Fibroblast of skin of right quadriceps (primary cell): ENCODE data around the gene SLC17A7.
A peak's percentile ranks its signal among the peaks of the same experiment; 100 is the strongest.

ENCODE experiments used
- DNase-seq: peaks from one replicate; pipeline ENCODE4 v3.0.0-alpha.2; 2013

The SLC17A7 gene

DNA sequence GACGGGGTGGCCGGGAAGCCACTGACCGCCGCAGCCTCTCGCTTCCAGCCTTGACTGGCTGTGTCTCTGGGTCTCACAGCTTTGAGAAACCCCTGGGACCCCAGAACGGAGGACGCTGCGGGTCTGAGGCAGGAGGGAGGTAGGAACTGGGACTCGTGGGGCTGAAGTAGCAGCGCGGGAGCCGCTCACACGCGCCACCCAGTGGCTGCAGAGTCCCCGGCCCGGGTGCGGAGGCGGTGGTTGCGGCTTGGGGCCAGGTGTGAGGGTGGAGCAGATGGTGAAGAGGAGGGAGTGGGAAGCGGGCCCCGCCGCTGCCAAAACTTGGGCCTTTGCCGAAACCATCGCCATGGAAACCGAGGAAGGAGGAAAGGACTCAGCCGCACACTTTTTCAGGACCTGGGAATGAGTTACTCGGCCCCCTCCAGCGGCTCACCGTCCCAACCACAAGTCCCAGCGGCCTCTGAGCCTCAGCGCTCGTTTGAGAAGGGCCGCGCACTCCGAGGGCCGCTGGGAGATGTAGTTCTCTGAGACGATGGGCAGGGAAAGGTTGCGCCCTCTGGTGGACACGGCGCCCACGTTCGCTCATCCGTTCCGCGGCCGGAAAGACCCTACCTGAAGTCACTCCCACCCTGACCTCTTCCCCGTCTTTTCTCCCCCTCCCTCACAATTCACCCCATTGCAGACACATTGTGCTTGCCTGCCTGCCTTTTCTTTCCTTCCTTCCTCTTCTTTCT is 2.2 kb upstream of the SLC17A7 start:
- peak; percentile 94 for DNase-seq

DNA sequence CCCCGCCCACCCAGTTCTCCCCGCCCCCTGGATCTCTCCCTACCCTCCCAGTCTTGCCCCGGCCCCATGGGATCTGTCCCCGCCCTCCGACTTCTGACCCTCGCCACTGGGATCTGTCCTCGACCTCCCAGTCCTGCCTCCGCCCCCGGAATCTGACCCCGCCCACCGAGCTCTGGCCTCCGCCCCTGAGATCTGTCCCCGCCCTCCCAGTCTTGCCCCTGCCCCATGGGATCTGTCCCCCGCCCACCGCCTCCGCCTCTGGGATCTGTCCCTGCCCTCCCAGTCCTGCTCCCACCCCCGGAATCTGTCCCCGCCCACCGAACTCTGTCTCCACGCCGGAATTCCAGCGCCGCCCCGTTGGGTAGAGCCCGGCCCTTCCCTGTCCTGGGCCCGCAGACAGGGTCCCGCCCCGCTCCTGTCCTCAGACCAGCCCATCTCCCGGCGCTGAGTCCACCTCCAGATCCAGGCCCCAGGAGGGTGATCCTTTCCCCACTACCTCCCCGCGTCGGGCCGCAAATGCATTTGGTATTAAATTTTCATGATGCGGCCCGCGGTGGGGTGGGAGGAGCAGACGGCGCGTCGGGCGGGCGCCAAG is 1.5 kb upstream of the SLC17A7 start:
- peak; percentile 87 for DNase-seq

DNA sequence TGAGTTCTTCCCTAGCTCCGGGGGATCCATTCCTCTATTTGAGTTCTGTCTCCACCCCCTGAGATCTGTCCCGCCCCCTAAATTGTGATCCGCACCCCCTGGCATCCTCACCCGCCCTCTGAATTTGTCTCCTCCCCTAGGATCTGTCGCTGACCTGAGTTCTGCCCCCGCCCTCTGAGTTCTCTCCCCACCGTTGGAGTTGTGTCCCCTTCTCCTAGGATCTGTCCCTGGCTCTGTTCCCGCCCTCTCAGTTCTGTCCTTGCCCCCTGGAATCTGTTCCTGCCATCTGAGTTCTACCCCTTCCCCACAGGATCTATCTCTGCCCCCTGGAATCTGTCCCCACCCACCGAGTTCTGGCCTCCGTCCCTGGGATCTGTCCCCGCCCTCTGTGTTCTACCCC is 1.0 kb upstream of the SLC17A7 start:
- DNase-seq = no peak

DNA sequence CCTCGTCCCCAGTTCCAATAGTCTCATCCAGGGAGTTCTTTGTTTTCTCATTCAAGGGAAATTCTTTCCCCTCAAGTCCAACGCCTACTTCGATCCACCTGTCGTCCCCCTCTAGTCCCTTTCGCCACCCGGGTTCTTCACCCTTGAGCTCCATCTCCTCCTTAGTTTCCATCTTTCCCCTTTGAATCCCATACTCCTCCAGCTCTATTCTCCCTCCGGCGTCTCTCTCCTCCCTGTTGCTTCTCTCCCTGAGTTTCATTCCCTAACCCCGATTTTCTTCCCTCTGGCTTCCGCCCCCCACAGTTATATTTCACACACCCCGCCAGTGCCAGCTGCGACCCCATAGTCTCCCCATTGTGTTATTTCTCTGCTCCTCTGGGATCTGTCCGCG is 628 bp upstream of the SLC17A7 start:
- no peak for DNase-seq

DNA sequence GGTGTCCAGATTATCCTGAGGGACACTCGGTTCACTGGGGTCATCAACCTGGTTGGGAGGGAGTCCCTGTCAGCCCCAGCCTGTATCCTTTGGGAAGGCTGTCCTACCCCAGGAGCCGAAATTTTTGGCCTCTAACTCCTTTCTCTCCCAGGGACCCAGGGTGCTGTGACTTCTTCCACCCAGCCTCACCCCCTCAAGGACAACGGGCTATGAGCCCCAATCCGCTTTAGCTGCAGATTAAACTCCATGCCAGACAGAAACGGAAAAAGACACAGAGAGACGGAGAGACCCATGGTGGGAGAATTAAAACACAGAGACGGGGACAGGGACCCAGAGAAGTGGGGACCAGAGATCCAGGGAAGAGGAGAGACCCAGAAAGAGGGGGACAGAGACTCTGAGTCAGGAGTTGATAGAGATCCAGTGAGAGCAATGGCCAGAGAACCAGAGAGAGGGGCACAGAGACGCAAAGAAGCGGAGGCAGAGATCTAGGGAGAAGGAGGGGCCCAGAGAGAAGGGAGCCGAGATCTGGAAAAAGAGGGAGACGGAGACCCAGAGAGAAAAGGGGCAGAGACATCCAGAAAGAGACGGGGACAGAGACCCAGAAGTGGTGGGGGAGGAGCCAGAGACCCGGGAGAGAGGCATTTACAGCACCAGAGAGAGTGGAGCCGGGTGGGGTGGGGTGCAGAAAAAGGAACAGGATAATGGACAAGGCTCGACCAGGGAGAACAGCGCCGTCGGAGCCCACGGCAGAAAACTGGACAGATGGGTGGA is 703 bp downstream of the SLC17A7 start:
- no peak for DNase-seq

DNA sequence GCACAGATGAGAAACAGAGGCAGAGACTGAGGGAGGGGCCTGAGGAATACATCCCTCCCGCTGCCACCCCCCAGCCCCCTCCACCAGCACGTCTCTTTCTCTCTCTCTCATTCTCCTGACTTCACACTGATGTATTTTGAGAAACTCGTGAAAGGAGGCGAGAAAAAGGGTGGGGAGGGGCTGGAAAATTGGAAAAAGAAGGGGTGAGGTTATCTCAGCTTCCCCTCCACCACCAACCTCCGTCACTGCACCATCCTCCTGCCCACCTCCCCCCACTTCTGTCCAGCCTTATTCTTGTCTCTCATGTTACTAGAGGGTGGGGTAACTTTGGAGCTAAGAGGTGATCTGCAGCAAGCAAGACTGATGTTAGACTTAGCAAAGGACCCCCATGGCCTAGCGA is 1.5 kb downstream of the SLC17A7 start:
- no peak for DNase-seq

DNA sequence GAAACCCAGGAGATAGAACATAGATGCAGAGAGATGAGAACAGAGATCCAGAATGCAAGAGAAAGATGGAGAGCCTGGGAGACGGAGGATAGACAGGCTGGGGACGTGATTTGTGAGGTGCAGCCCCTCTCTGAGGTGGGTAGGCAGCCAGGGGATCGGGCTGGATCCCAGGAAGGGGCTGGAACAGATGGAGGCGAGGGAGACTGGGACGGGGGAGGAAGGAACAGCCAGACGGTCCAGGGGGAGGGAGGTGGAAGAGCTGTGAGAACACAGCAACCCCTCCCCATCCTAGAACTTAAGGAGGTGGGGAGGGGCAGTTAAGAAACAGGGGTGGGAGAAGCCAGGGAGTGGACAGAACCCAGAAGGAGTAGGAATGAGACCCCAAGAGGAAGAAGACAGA is 3.1 kb downstream of the SLC17A7 start:
- DNase-seq = no peak

DNA sequence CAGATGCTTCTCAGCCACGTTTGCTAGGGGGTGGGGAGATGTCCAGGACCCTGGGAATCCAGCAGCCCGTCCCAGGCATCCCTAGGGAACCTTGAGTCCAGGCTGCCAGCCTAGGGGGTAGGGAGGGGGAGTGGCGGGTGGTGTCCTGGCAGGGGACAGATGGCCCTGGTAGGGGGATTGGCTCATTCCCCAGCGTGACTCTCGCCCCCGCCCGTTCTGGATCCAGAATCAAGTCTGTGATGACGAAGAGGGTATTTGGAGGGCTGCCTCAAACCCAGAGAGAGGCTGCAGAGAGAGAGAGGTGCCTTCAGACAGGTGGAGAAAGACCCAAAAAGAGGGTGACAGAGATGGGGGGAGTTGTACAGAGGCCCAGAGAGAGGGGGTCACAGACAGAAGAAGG is 4.1 kb downstream of the SLC17A7 start:
- no peak for DNase-seq

DNA sequence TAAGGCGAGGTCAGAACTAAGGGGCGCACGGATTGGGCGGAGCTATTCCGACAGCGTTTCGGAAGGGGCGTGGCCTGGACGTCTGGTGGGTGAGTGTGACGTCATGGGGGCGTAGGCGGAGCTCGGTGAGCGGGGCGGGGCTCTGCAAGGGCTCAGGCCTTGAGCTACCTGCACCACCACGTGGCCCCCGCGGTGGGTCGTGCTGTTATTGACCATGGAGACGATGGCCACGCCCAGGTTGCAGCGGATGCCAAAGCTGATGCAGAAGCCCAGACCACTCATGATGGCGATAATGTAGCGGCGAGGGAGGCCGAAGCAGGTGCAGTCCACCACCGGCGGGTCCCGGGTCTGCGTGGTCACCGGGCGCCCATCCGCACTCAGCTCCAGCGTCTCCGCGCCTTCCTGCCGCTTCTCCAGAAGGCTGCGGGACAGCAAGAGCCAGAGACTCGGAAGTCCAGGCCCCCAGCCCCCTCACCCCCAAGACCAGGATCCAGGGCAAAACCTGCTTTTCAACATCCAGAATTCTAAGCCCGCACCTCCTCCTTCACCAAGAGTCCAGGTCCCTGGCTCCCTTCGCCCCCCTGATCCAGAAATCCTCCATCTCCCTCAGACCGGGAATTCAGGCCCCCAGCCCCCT is 4.8 kb downstream of the SLC17A7 start:
- DNase-seq = no peak

DNA sequence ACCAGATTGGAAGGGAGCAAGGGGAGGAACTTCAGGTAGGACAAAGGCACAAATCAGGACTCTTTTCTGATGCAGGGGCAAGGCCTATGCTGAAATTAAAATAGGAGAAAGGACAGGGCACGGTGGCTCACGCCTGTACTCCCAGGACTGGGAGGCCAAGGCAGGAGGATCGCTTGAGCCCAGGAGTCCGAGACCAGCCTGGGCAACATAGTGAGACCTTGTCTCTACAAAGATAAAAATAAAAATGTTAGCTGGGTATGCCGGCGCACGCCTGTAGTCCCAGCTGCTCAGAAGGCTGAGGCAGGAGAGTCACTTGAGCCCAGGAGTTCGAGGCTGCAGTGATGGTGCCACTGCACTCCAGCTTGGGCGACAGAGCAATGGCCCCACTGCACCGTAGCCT is 5.7 kb downstream of the SLC17A7 start:
- DNase-seq = no peak

DNA sequence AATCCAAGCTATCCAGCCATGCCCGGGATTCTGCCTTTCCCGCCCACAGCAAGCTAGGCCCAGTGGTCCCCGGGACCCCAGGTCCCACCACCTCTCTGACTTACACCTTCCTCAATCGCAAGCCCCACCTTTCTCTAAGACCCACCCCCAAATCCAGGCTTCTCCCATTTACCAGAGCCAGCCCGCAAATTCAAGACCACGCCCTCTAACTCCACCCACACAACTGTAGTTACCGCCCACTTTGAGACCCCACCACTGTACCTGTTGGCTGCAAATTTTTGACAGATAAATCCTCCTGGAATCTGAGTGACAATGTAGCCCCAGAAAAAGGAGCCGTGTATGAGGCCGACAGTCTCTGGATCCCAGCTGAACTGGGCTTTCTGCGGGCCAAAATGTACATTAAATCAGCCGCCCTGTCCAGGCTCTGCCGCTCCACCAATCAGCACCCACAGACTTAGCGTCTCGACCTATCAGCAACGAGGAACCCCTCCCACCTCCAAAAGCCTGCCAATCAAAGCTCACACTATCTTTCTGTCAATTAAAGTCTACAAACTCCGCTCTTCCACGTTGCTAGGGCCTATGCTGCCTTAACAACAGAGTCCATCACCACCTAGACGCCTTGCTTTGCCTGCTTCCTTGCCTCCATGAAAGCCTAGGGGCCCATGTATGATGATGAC is 6.3 kb downstream of the SLC17A7 start:
- no peak for DNase-seq

DNA sequence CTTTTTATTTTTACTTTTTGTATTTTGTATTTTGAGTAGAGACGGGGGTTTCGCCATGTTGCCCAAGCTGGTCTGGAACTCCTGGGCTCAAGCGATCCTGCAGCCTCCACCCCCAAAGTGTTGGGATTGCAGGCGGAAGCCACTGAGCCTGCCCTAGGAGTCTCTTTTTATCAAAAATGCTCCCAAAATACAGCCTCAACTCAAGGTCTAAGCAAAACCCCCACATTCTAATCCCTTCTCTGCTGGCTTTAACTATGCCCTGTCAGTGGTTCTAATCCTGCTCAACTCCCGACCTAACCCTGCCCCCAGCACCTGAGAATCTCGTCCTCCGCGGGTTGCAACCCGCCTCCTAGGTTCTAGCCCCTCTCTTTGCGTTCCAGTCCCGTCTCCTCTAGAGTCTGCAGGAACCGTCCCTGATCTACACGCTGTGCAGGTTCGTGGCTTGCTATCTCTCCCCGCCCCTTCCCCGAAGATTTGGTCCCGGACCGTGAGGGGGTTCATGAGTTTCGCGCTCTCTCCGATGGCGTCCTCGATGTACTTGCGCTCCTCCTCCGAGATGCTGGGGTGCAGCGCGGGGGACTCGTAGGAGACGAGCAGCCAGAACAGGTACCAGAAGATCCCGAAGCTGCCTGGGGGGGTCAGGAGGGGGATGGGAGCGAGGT is 8.0 kb downstream of the SLC17A7 start:
- no peak for DNase-seq

DNA sequence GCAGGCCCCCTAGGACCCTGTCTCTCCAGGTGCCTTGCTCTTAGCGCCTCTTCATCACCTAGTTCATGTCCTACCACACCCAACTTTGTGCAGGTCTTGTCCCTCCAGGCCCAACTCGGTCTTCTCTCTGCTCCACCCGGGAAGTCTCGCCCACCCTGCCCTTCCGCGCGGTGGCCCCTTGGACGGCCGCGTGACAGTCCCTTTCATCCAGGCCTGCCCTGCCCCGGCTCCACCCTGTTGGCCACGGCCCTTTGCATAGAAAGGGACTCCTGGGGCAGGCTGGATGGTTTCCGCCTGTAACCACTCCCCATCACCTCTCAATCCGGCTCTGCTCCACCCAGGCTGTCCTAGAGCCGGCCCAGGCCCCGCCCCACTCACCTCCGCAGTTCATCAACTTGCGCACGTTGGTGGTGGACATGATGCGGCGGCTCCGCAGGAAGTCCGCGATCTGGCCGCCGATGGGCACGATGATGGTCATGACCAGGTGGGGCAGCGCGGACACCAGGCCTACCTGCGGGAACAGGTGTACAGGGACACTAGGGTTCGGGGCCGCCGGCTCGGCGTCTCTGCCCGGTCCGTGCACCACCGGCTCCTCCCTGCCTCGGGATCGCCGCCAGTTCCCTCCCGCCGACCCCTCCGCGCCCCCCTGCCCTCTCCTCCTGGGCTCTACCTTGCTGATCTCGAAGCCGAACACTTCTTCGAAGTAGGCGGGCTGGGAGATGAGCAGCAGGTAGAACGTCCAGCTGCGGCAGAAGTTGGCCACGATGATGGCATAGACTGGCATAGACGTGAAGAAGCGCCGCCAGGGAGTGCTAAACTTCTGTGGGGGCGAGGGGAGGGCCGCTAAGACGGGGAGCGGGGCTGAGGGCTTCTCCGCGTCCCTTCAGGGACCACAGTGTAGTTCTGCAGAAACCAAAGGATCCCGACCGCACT is 8.9 kb downstream of the SLC17A7 start:
- no peak for DNase-seq

DNA sequence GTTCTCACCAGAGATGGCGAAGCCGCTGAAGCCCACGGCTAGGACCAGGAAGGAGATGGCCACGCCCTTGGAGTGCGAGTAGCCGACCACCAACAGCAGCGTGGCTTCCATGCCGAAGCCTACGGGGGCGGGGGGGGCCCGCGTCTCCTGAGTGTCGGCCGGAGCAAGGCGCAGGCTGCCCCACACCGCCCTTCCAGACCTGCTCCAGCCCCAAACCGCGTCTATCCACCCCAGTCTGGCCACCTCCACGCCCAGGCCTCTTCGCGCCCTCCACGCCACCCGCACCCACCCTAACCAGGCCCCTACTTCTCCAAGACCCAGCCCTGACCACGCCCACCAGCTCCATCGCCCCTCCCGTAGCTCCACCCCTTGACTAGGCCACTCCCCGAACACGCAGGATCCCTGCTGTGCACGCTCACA is 10.0 kb downstream of the SLC17A7 start:
- DNase-seq = no peak

DNA sequence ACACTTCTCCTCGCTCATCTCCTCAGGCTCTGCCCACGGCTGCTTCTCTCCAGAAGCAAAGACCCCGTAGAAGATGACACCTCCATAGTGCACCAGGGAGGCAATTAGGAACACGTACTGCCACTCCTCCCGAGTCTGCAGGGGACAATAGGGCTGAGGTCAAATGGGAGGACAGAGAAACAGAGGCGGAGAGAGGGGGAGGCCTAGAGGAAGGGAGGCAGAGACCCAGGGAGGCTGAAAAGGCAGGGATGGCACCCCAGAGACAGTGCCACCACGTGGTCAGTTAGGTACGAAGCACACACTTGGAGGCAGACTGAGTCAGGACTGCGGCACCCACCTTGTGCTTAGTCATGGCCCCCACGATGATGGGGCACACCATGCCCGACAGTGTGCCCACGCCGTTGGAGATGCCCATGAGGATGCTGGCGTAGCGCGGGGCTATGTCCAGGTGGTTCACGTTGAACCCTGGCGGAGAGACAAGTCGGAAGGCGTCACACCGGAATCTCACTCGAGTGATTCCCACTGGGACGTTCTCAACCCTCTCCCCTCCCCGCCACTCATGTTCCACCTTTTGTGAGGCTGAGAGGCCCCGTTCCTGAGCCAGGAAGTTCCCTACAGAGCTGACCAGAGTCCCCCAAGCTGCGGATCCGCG is 10.5 kb downstream of the SLC17A7 start:
- DNase-seq = no peak

DNA sequence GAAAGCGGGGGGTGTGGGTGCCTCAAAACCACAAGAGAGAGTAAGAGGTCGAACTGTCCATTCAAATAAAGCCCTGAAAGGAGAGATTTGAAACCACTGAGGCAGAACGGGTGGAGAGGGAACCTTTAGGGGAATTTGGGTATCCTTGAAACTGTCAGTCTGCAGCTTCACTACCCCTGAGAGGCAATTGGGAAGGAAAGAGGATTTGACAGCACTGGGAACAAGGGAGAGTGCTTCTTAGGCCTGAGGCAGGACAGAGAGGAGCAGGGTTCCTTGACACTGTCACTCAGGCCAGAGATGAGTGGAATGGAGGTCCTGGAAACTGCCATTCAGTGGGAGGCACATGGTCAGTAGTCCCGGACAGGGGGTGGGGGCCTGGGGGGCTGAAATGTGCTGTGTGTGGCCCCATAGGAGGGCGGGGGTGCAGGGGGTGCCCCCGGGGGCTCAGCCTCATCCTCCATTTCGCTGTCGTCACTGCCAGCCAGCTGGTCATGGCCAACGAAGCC is 11.1 kb downstream of the SLC17A7 start:
- DNase-seq = no peak

DNA sequence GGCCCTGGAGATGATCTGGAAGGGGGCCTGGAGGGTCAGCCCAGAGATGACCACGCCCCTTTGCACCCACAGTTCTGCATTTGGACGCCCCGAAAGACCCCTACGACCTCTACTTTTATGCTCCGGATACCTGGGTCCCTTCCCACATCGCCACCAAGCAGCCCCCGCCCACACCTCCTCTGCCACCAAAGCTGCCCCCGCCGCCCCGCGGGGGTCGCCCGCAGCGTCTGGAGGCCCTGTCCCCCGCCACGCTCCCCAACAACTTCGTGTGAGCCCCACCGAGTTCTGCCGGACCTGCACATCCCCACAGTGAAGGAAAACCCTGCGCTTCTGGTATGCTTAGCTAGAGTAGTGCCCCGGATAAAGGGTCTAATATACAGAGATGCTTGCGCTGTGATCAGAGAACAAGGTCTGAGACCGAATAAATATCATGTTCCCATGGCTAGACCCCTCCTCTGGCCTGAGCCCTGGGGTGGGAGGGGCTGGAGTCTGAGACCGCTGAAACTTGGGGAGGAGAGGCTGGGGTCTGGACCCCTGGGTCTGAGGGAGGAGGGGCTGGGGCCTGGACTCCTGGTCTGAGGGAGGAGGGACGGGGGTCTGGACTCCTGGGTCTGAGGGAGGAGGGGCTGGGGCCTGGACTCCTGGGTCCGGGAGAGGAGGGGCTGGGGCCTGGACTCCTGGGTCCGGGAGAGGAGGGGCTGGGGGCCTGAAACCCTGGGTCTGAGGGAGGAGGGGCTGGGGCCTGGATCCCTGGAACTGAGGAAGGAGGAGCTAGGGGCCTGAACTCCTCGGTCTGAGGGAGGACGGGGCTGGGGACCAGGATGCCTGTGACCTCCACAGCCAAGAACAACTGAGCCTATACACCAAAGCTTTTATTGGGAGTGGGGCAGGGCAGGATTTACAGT is 12.5 kb downstream of the SLC17A7 start:
- no peak for DNase-seq

DNA sequence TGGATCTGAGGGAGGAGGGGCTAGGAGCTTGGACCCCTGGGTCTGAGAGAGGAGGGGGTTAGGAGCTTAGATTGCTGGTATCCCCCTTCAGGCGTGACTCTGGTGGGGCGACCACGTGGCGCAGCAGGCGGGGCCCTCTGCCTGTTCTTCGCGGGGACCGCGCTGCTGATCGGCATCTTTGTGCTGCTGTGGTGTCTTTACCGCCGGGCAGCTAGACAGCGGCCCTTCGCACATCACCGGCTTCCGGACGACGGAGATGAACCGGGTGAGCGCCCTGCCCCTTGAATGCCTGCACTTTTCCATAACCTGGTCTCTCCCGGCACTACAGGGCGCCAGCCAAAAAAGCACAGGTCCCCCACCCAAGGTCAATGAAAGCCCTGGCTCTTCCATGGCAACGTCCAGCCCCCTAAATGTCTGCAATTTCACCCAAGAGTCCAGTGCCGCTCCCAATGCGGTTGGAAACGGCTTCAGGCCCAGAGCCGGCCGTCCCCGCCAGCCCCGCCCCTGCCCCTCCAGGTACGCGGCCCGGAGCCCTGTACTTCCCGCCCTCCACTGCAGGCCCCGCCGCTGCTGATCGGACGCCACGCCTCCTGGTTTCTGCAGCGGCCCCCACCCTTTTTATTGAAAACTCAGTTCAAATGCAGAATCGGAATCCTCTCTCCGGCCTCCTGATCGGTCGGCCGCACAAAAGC is 13.3 kb downstream of the SLC17A7 start:
- no peak for DNase-seq

DNA sequence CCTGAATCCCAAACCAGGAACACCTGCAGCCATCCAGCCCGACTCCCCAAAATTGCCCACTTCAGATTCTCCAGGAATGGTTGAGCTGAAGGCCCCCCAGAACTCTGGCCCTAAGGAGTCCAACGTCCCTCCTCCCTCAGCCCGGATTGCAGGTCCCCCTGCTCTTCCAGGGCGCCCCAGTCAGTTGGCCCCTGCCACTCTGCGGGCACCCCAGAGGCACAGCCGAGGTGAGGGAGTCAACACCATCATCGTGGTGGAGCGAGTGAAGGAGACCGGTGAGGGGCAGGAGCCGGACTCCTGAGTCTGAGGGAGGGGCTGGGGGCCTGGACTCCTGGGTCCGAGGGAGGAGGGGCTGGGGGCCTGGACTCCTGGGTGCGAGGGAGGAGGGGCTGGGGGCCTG is 14.0 kb downstream of the SLC17A7 start:
- no peak for DNase-seq
